IMR-90 (cell line): ENCODE measurements around the gene ABTB2. TPM values are rescaled to one million over a fixed set of nuclear protein-coding genes. Genes with fewer than 3 reads are reported as not detected.

Source experiments
- ATAC-seq: fragments of 200-7000 bp; cut with Tn5 transposase; 2 replicates; pipeline ENCODE4 v1.9.1; 2020; ENCODE audit warnings: low read depth, mild to moderate bottlenecking, moderate library complexity
- BruUV-seq: library from RNA; stranded (reverse); fragments of 400-500 nt; replicated peaks from 2 replicates; lab custom pipeline; 2021; lab: Mats Ljungman, UMichigan
- CTCF ChIA-PET: fragments of 300-600 bp; formaldehyde crosslinking; extraction: SDS; loops from one replicate; lab custom pipeline; 2021; ENCODE audit warnings: antibody characterized with exemption; lab: Yijun Ruan, JAX
- POLR2A ChIA-PET: fragments of 300-600 bp; sonication (Branson Sonifier 250); formaldehyde crosslinking; loops from one replicate; lab custom pipeline; 2022; ENCODE audit warnings: antibody characterized with exemption; ENCODE audit not compliant: unreplicated experiment; lab: Charles Lee
- DNase-seq: peaks from one replicate; pipeline ENCODE4 v3.0.0; 2013
- H2AFZ ChIP-seq: replicated peaks from 2 replicates; pipeline ENCODE3; 2013; ENCODE audit warnings: low read length, mild to moderate bottlenecking; ENCODE audit not compliant: poor library complexity
- H2AK5ac ChIP-seq: 2 replicates; pipeline ENCODE4 v1.6.1; 2013; ENCODE audit warnings: low read depth, low read length, inconsistent platforms
- H2AK9ac ChIP-seq: replicated peaks from 2 replicates; pipeline ENCODE3; 2013; ENCODE audit warnings: mild to moderate bottlenecking, low read depth, low read length, moderate library complexity; ENCODE audit not compliant: poor library complexity
- H2BK120ac ChIP-seq: 2 replicates; pipeline ENCODE4 v1.6.1; 2013; ENCODE audit warnings: low read depth, low read length, inconsistent platforms
- H2BK15ac ChIP-seq: 3 replicates; pipeline ENCODE4 v1.6.1; 2013; ENCODE audit warnings: low read depth, low read length, inconsistent platforms
- H2BK20ac ChIP-seq: 2 replicates; pipeline ENCODE4 v1.6.1; 2013; ENCODE audit warnings: low read depth, mild to moderate bottlenecking, inconsistent platforms, low read length, moderate library complexity
- H2BK5ac ChIP-seq: 2 replicates; pipeline ENCODE4 v1.6.1; 2013; ENCODE audit warnings: mild to moderate bottlenecking, low read depth, low read length, inconsistent platforms; ENCODE audit not compliant: poor library complexity, severe bottlenecking
- H3K14ac ChIP-seq: replicated peaks from 2 replicates; pipeline ENCODE4 v1.6.1; 2013; ENCODE audit warnings: low read depth, low read length, inconsistent platforms
- H3K18ac ChIP-seq: 2 replicates; pipeline ENCODE4 v1.6.1; 2013; ENCODE audit warnings: low read depth, low read length, control low read depth
- H3K23ac ChIP-seq: 2 replicates; pipeline ENCODE4 v1.6.1; 2013; ENCODE audit warnings: low read depth, low read length, inconsistent platforms
- H3K27ac ChIP-seq: 2 replicates; pipeline ENCODE4 v1.5.1; 2013; ENCODE audit warnings: mild to moderate bottlenecking, control low read depth, low read length; ENCODE audit not compliant: insufficient read depth
- H3K27me3 ChIP-seq: 2 replicates; pipeline ENCODE4 v1.6.1; 2013; ENCODE audit warnings: low read length; ENCODE audit not compliant: control insufficient read depth, insufficient read depth
- H3K36me3 ChIP-seq: 2 replicates; pipeline ENCODE4 v1.6.1; 2013; ENCODE audit warnings: low read length, mixed read lengths; ENCODE audit not compliant: control insufficient read depth, insufficient read depth
- H3K4ac ChIP-seq: 2 replicates; pipeline ENCODE4 v1.6.1; 2013; ENCODE audit warnings: low read depth, low read length, inconsistent platforms
- H3K4me1 ChIP-seq: 2 replicates; pipeline ENCODE4 v1.6.1; 2013; ENCODE audit warnings: low read length, mixed read lengths; ENCODE audit not compliant: control insufficient read depth, insufficient read depth
- H3K4me2 ChIP-seq: 2 replicates; pipeline ENCODE4 v1.6.1; 2013; ENCODE audit warnings: low read depth, mild to moderate bottlenecking, control low read depth, low read length, moderate library complexity
- H3K4me3 ChIP-seq: 2 replicates; pipeline ENCODE4 v1.5.1; 2013; ENCODE audit warnings: low read depth, mild to moderate bottlenecking, control low read depth, low read length, moderate library complexity; ENCODE audit not compliant: insufficient read depth
- H3K56ac ChIP-seq: 2 replicates; pipeline ENCODE4 v1.6.1; 2013; ENCODE audit warnings: low read length, inconsistent platforms; ENCODE audit not compliant: insufficient read depth; ENCODE audit errors: extremely low read depth
- H3K79me1 ChIP-seq, 2 experiments: 2 replicates each; pipeline ENCODE4 v1.6.1; 2013; ENCODE audit warnings: low read length in 2 of 2, inconsistent platforms in 1 of 2, low read depth in 1 of 2
- H3K9ac ChIP-seq: 2 replicates; pipeline ENCODE4 v1.6.1; 2013; ENCODE audit warnings: low read depth, low read length, control low read depth
- H3K9me1 ChIP-seq: 2 replicates; pipeline ENCODE4 v1.6.1; 2013; ENCODE audit warnings: low read length, inconsistent platforms; ENCODE audit not compliant: insufficient read depth
- H3K9me3 ChIP-seq: 2 replicates; pipeline ENCODE4 v1.6.1; 2013; ENCODE audit warnings: low read length; ENCODE audit not compliant: control insufficient read depth, insufficient read depth
- H4K20me1 ChIP-seq: 2 replicates; pipeline ENCODE4 v1.6.1; 2013; ENCODE audit warnings: low read length, inconsistent platforms; ENCODE audit not compliant: insufficient read depth
- H4K5ac ChIP-seq: 2 replicates; pipeline ENCODE4 v1.6.1; 2013; ENCODE audit warnings: mild to moderate bottlenecking, low read depth, low read length, control low read depth
- H4K8ac ChIP-seq, 2 experiments: 2 replicates each; pipeline ENCODE4 v1.6.1; 2013; ENCODE audit warnings: low read depth in 2 of 2, low read length in 2 of 2, control low read depth in 1 of 2, inconsistent platforms in 1 of 2
- H4K91ac ChIP-seq: 2 replicates; pipeline ENCODE4 v1.6.1; 2013; ENCODE audit warnings: low read depth, low read length, inconsistent platforms; ENCODE audit not compliant: insufficient read depth
- BHLHE40 ChIP-seq: fragments of 150-350 bp; IDR thresholded peaks from 2 replicates; pipeline ENCODE4 v1.6.1; 2016; ENCODE audit warnings: mild to moderate bottlenecking, low read depth, low read length
- CEBPB ChIP-seq: IDR thresholded peaks from 2 replicates; pipeline ENCODE4 v1.6.1; 2012; ENCODE audit warnings: low read depth, low read length, improper control_type of control experiment
- MXI1 ChIP-seq: IDR thresholded peaks from 2 replicates; pipeline ENCODE4 v1.6.1; 2012; ENCODE audit warnings: low read depth, mild to moderate bottlenecking, low read length, moderate library complexity, borderline replicate concordance
- RAD21 ChIP-seq: IDR thresholded peaks from 2 replicates; pipeline ENCODE4 v1.6.1; 2012; ENCODE audit warnings: low read length, improper control_type of control experiment
- SMC3 ChIP-seq: fragments of 150-350 bp; IDR thresholded peaks from 2 replicates; pipeline ENCODE4 v1.6.1; 2016; ENCODE audit warnings: low read depth, mild to moderate bottlenecking, antibody characterized with exemption, low read length, moderate library complexity
- USF2 ChIP-seq: fragments of 150-350 bp; IDR thresholded peaks from 2 replicates; pipeline ENCODE4 v1.6.1; 2017; ENCODE audit warnings: mild to moderate bottlenecking, antibody characterized with exemption, low read length, low read depth
- WGBS, 2 experiments: methylation state at CpG; one replicate each; pipeline versions ENCODE4 v1.1.5 to v1.1.7; 2013; ENCODE audit warnings: missing lambda C conversion rate in 2 of 2; ENCODE audit not compliant: insufficient read length in 1 of 2; ENCODE audit errors: extremely low coverage in 2 of 2; 5-methylcytosine and 5-hydroxymethylcytosine counted together
- dilution Hi-C: fragments of 300-500 bp; cut with HindIII; formaldehyde crosslinking; loops from one replicate; pipeline ENCODE4 v1.14.3; 2018; ENCODE audit warnings: low sequenced_read_pairs; ENCODE audit not compliant: unreplicated experiment
- in situ Hi-C: fragments of 300-500 bp; cut with MboI; formaldehyde crosslinking; loops from 3 replicates; pipeline ENCODE4 v1.14.3; 2019; ENCODE audit warnings: low sequenced_read_pairs, inconsistent platforms, mixed read lengths
- intact Hi-C: fragments of 100-400 bp; cut with micrococcal nuclease; formaldehyde crosslinking; loops from 2 replicates; pipeline ENCODE4 v1.10.0; 2022
- polyA plus RNA-seq, 3 experiments: library from polyadenylated mRNA; depleted of rRNA; stranded (reverse); fragments of >200 nt; gene quantifications; 2 replicates each; pipeline ENCODE4 v1.2.3, GENCODE V29; 2012; ENCODE audit warnings: low replicate concordance in 1 of 3
- total RNA-seq: library from RNA; depleted of rRNA; stranded (reverse); fragments of >200 nt; gene quantifications from 2 replicates; pipeline ENCODE4 v1.2.3, GENCODE V29; 2012
- TF ChIP-seq, protein P1 (sequence below): conservative IDR thresholded peaks from 2 replicates; pipeline ENCODE4 v1.5.1; 2012; ENCODE audit warnings: mild to moderate bottlenecking, low read depth, low read length, improper control_type of control experiment
- TF ChIP-seq, protein P2 (sequence below): fragments of 150-350 bp; IDR thresholded peaks from 2 replicates; pipeline ENCODE4 v1.6.1; 2016; ENCODE audit warnings: low read depth, mild to moderate bottlenecking, low read length, moderate library complexity, borderline replicate concordance

ABTB2 gene
- total and polyA plus RNA-seq, 2 of the 4 experiments (the other 2 are of a cell fraction) = 0.18 to 2.0 TPM

GRCh38 chr11:34332524-34332923 is 25.3 kb downstream of the ABTB2 start:
- Histone ChIP-seq H3K27me3 (peaks cover 22% of the 10 kb centered on the region), H2AFZ (no peak overlapping the region), H3K9me3 (no peaks in the 10 kb centered on the region), H4K91ac (no peak overlapping the region), H3K9me1 (peaks cover 3% of the 10 kb centered on the region; the same call in 1 of the 2 replicates), H4K20me1 (no peaks in the 10 kb centered on the region), H3K23ac (no peak overlapping the region), H3K27ac (no peak overlapping the region), H3K18ac (no peak overlapping the region), H3K4me2 (no peak overlapping the region), H3K79me1 (no peaks in the 10 kb centered on the region), H3K36me3 (no peaks in the 10 kb centered on the region), H2AK9ac (no peak overlapping the region), H3K4ac (no peak overlapping the region), H2AK5ac (no peak overlapping the region), H3K9ac (no peak overlapping the region), H4K8ac (no peak overlapping the region), H3K4me1 (peaks cover 2% of the 10 kb centered on the region; the same call in 1 of the 2 replicates), H4K5ac (no peak overlapping the region), H2BK20ac (no peak overlapping the region), H3K14ac (no peak overlapping the region), H2BK15ac (no peak overlapping the region), H2BK5ac (no peak overlapping the region), H3K4me3 (no peak overlapping the region), H2BK120ac (no peak overlapping the region), H3K56ac (no peak overlapping the region)
- TF ChIP-seq, protein P1, sequence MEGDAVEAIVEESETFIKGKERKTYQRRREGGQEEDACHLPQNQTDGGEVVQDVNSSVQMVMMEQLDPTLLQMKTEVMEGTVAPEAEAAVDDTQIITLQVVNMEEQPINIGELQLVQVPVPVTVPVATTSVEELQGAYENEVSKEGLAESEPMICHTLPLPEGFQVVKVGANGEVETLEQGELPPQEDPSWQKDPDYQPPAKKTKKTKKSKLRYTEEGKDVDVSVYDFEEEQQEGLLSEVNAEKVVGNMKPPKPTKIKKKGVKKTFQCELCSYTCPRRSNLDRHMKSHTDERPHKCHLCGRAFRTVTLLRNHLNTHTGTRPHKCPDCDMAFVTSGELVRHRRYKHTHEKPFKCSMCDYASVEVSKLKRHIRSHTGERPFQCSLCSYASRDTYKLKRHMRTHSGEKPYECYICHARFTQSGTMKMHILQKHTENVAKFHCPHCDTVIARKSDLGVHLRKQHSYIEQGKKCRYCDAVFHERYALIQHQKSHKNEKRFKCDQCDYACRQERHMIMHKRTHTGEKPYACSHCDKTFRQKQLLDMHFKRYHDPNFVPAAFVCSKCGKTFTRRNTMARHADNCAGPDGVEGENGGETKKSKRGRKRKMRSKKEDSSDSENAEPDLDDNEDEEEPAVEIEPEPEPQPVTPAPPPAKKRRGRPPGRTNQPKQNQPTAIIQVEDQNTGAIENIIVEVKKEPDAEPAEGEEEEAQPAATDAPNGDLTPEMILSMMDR = no peak
- TF ChIP-seq, protein P2, sequence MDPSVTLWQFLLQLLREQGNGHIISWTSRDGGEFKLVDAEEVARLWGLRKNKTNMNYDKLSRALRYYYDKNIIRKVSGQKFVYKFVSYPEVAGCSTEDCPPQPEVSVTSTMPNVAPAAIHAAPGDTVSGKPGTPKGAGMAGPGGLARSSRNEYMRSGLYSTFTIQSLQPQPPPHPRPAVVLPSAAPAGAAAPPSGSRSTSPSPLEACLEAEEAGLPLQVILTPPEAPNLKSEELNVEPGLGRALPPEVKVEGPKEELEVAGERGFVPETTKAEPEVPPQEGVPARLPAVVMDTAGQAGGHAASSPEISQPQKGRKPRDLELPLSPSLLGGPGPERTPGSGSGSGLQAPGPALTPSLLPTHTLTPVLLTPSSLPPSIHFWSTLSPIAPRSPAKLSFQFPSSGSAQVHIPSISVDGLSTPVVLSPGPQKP = no peak
- TF ChIP-seq USF2 = no peak
- TF ChIP-seq RAD21 = no peak
- TF ChIP-seq CEBPB = no peak
- TF ChIP-seq BHLHE40 = no peak
- TF ChIP-seq SMC3 = no peak
- no peak for TF ChIP-seq MXI1
- dilution Hi-C loops = loop anchor here (25.0 kb wide), 1 partner anchor 145 kb away; no protein-coding TSS in a partner anchor
- ATAC-seq = no peak
- no TSS peak for BruUV-seq
- ChIA-PET POLR2A (no interaction called here), CTCF (interaction anchor here (0.9 kb wide), 1 partner anchor 158 kb away, joined by 3 read pairs; no protein-coding TSS in a partner anchor)
- intact Hi-C loops = no loop called here
- in situ Hi-C loops = no loop called here
- DNase-seq = no peak
- WGBS, 2 experiments = 100% methylated on average over 1 of the region's 3 CpGs; no CpG with 5 or more reads in 1 of the 2 experiments
